ENCODE results near the gene PAWR. TPM values are rescaled to one million over a fixed set of nuclear protein-coding genes. Genes with fewer than 3 reads are reported as not detected.
A peak's percentile ranks its signal among the peaks of the same experiment; 100 is the strongest.

Gene PAWR
- polyA plus RNA-seq, 1 donor: 51.2 TPM

DNA sequence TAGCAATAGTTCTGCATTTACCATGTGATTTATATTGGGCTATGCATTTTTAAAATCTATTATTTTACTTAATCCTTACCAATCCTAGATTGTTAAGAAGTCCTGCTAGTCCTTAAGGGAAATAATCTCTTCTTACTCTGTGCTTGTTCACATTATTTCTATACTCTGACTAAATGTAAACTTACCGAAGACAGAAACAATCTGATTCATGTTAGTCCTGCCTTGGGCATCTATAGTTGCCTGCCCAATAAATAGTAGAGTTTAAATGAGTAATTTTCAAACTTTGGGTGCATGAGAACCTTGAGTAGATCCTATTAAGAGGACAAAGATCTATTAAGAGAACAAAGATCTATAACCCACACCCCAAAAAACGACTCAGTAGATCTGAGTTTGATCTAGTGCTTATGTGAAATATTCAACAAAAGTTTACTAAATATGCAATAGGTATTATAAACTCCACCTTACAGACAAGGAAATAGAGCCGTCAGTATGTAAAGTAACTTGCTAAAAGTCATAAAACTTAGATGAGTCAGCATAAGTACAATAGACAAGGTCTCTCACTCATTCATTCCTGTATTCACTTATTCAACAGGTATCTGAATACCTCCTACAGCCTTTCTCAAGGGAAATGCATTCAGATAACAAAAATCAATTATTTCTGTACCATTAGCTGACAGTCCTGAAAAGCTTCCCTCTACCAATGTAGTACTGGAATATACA lies 127.6 kb downstream of the PAWR start:
- H3K4me3 ChIP-seq (ENCODE audit: low read length): no peak overlapping the region
- no peak overlapping the region for H3K27ac ChIP-seq (ENCODE audit: low read length)
- no peak for DNase-seq
- WGBS (ENCODE audit: insufficient coverage, low lambda C conversion rate): 0% methylated on average over 1 of the region's 3 CpGs
- peaks cover 5% of the 10 kb centered on the region for H3K36me3 ChIP-seq (ENCODE audit: control insufficient read depth, insufficient read depth, low read length)
- peaks cover 5% of the 10 kb centered on the region for H3K4me1 ChIP-seq (ENCODE audit: control insufficient read depth, insufficient read depth, low read length)
- peaks cover 16% of the 10 kb centered on the region for H3K9me3 ChIP-seq (ENCODE audit: control insufficient read depth, low read depth, low read length)
- no peaks in the 10 kb centered on the region for H3K27me3 ChIP-seq (ENCODE audit: control insufficient read depth, insufficient read depth, low read length)

DNA sequence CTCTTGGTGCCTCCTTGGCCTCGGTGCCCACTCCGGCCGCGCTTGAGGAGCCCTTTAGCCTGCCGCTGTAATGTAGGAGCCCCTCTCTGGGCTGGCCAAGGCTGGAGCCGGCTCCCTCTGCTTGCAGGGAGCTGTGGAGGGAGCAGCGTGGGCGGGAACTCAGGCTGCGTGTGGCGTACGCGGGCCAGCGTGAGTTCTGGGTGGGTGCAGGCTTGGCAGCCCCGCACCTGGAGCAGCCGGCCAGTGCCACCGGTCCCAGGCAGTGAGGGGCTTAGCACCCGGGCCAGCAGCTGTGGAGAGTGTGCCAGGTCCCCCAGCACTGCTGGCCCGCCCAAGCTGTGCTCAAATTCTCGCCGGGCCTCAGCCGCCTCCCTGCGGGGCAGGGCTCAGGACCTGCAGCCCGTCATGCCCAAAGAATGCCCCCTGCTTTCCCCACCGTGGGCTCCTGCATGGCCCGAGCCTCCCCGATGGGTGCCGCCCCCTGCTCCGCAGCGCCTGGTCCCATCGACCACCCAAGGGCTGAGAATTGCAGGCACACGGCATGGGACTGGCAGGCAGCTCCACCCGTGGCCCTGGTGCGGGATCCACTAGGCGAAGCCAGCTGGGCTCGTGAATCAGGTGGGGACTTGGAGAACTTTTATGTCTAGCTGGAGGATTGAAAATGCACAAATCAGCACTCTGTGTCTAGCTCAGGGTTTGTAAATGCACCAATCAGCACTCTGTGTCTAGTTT lies 129.2 kb downstream of the PAWR start:
- peaks cover 5% of the 10 kb centered on the region for H3K36me3 ChIP-seq (ENCODE audit: control insufficient read depth, insufficient read depth, low read length)
- no peak overlapping the region for H3K4me3 ChIP-seq (ENCODE audit: low read length)
- no peaks in the 10 kb centered on the region for H3K27me3 ChIP-seq (ENCODE audit: control insufficient read depth, insufficient read depth, low read length)
- peaks cover 5% of the 10 kb centered on the region for H3K4me1 ChIP-seq (ENCODE audit: control insufficient read depth, insufficient read depth, low read length)
- peaks cover 16% of the 10 kb centered on the region for H3K9me3 ChIP-seq (ENCODE audit: control insufficient read depth, low read depth, low read length)
- H3K27ac ChIP-seq (ENCODE audit: low read length): no peak overlapping the region
- no CpG with 5 or more reads among the region's 35 CpGs for WGBS (ENCODE audit: insufficient coverage, low lambda C conversion rate)
- DNase-seq: no peak

GRCh38 chr12:79560225-79560889 lies 130.4 kb downstream of the PAWR start:
- H3K9me3 ChIP-seq (ENCODE audit: control insufficient read depth, low read depth, low read length): peaks cover 16% of the 10 kb centered on the region
- H3K4me3 ChIP-seq (ENCODE audit: low read length): no peak overlapping the region
- H3K27me3 ChIP-seq (ENCODE audit: control insufficient read depth, insufficient read depth, low read length): no peaks in the 10 kb centered on the region
- H3K36me3 ChIP-seq (ENCODE audit: control insufficient read depth, insufficient read depth, low read length): peaks cover 3% of the 10 kb centered on the region
- H3K27ac ChIP-seq (ENCODE audit: low read length): peak overlapping the region; percentile 22
- peaks cover 6% of the 10 kb centered on the region for H3K4me1 ChIP-seq (ENCODE audit: control insufficient read depth, insufficient read depth, low read length)
- WGBS (ENCODE audit: insufficient coverage, low lambda C conversion rate): 20% methylated on average over 1 of the region's 6 CpGs
- peak in 1 of 2 donors; percentile 72 for DNase-seq

- peaks cover 9% of the 10 kb centered on the region for H3K9me3 ChIP-seq (ENCODE audit: control insufficient read depth, low read depth, low read length)
- H3K4me1 ChIP-seq (ENCODE audit: control insufficient read depth, insufficient read depth, low read length): peaks cover 13% of the 10 kb centered on the region
- H3K27ac ChIP-seq (ENCODE audit: low read length): peak overlapping the region; percentile 22
- H3K27me3 ChIP-seq (ENCODE audit: control insufficient read depth, insufficient read depth, low read length): no peaks in the 10 kb centered on the region
- DNase-seq: no peak
- no peak overlapping the region for H3K4me3 ChIP-seq (ENCODE audit: low read length)
- no CpG with 5 or more reads among the region's 2 CpGs for WGBS (ENCODE audit: insufficient coverage, low lambda C conversion rate)
- peaks cover under 1% of the 10 kb centered on the region for H3K36me3 ChIP-seq (ENCODE audit: control insufficient read depth, insufficient read depth, low read length)
Observed at GRCh38 chr12:79559591-79559990, 131.2 kb downstream of the PAWR start.

DNA sequence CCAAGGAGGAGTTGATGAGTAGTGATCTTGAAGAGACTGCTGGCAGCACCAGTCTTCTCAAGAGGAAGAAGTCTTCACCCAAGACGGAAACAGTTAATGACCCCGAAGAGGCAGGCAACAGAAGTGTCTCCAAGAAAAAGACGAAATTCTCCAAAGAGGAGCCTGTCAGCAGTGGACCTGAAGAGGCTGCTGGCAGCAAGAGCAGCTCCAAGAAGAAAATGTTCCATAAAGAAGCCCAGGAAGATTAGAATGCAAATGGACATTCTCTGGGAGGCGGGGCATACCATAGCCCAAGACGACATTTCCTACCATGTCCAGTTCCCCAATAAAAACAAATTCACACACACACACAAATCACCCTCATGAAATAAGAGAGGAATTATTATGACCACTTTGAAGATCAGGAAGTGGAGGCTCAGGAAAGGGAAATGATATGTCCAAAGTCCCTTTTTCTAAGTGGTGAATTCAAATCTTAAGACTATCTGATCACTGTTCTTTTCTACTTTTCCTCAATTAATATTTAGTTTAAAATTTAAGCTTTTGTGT lies 131.8 kb downstream of the PAWR start:
- no peaks in the 10 kb centered on the region for H3K27me3 ChIP-seq (ENCODE audit: control insufficient read depth, insufficient read depth, low read length)
- no peak for DNase-seq
- no peak overlapping the region for H3K4me3 ChIP-seq (ENCODE audit: low read length)
- 80% methylated on average over 1 of the region's 5 CpGs for WGBS (ENCODE audit: insufficient coverage, low lambda C conversion rate)
- no peaks in the 10 kb centered on the region for H3K36me3 ChIP-seq (ENCODE audit: control insufficient read depth, insufficient read depth, low read length)
- no peak overlapping the region for H3K27ac ChIP-seq (ENCODE audit: low read length)
- H3K4me1 ChIP-seq (ENCODE audit: control insufficient read depth, insufficient read depth, low read length): peaks cover 15% of the 10 kb centered on the region
- H3K9me3 ChIP-seq (ENCODE audit: control insufficient read depth, low read depth, low read length): peaks cover 11% of the 10 kb centered on the region

GRCh38 chr12:79557690-79558315 lies 133.0 kb downstream of the PAWR start:
- no CpG with 5 or more reads among the region's 1 CpG for WGBS (ENCODE audit: insufficient coverage, low lambda C conversion rate)
- Histone ChIP-seq H3K9me3 (ENCODE audit: control insufficient read depth, low read depth, low read length) (peaks cover 14% of the 10 kb centered on the region), H3K4me1 (ENCODE audit: control insufficient read depth, insufficient read depth, low read length) (peaks cover 15% of the 10 kb centered on the region), H3K27me3 (ENCODE audit: control insufficient read depth, insufficient read depth, low read length) (no peaks in the 10 kb centered on the region), H3K27ac (ENCODE audit: low read length) (no peak overlapping the region), H3K36me3 (ENCODE audit: control insufficient read depth, insufficient read depth, low read length) (no peaks in the 10 kb centered on the region), H3K4me3 (ENCODE audit: low read length) (no peak overlapping the region)
- no peak for DNase-seq

DNA sequence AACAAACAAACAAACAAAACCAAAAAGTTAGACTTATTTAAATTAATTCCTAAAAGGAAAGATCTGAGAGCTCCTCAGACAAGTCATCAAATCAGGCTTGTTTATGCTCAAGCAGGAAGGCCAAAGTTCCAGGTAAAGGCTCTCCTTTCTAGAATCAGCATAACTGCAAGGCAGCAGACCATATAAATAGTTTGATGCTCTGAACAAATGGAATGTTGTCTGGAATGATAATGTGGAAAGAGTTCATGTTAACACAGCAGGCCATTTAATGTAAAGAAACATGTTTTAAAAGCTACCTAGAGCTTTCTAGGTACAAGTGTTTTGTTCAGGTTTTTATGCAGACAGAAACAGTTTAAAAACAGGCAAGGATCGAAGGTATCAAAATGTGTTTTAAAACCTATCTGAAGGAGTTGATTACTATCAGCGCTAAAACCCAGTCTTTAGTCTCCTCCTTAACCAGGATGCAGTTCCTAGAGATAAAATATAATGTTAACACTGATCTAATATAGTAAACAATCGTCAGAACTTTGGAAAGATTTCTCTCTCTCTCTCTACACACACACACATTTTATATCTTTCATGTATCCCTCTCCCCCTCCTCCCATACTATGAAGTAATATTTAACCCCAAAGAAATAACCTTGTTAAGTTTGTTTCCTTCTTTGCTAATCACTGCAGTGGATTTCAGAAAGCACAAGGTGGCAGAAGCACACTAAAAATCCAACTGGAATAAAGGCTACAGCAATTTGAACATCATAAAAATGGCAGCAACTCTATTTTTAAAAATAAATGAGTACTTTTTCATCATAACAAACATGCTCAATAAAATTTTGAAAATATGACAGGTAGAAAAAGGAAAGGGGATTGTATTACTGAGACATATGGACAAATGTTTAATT lies 135.5 kb downstream of the PAWR start:
- peak; percentile 58 to 70 for DNase-seq
- H3K27me3 ChIP-seq (ENCODE audit: control insufficient read depth, insufficient read depth, low read length): no peaks in the 10 kb centered on the region
- H3K36me3 ChIP-seq (ENCODE audit: control insufficient read depth, insufficient read depth, low read length): no peaks in the 10 kb centered on the region
- no peak overlapping the region for H3K4me3 ChIP-seq (ENCODE audit: low read length)
- H3K9me3 ChIP-seq (ENCODE audit: control insufficient read depth, low read depth, low read length): peaks cover 5% of the 10 kb centered on the region
- peak overlapping the region; percentile 67 for H3K27ac ChIP-seq (ENCODE audit: low read length)
- peaks cover 11% of the 10 kb centered on the region for H3K4me1 ChIP-seq (ENCODE audit: control insufficient read depth, insufficient read depth, low read length)
- WGBS (ENCODE audit: insufficient coverage, low lambda C conversion rate): no CpG with 5 or more reads among the region's 3 CpGs

GRCh38 chr12:79553863-79554574 lies 136.7 kb downstream of the PAWR start:
- no peak overlapping the region for H3K27ac ChIP-seq (ENCODE audit: low read length)
- 100% methylated on average over 1 of the region's 24 CpGs for WGBS (ENCODE audit: insufficient coverage, low lambda C conversion rate)
- DNase-seq: no peak

GRCh38 chr12:79552192-79552591 lies 138.6 kb downstream of the PAWR start:
- Histone ChIP-seq H3K4me1 (ENCODE audit: control insufficient read depth, insufficient read depth, low read length) (peaks cover 29% of the 10 kb centered on the region), H3K27ac (ENCODE audit: low read length) (no peak overlapping the region), H3K27me3 (ENCODE audit: control insufficient read depth, insufficient read depth, low read length) (no peaks in the 10 kb centered on the region), H3K4me3 (ENCODE audit: low read length) (no peak overlapping the region), H3K36me3 (ENCODE audit: control insufficient read depth, insufficient read depth, low read length) (no peaks in the 10 kb centered on the region), H3K9me3 (ENCODE audit: control insufficient read depth, low read depth, low read length) (peaks cover 5% of the 10 kb centered on the region)
- WGBS (ENCODE audit: insufficient coverage, low lambda C conversion rate): 100% methylated on average over 3 of the region's 6 CpGs
- no peak for DNase-seq

More at GRCh38 chr12:79553863-79554574, 136.7 kb downstream of the PAWR start:
- Histone ChIP-seq H3K9me3 (ENCODE audit: control insufficient read depth, low read depth, low read length) (peaks cover 5% of the 10 kb centered on the region), H3K27me3 (ENCODE audit: control insufficient read depth, insufficient read depth, low read length) (no peaks in the 10 kb centered on the region), H3K4me3 (ENCODE audit: low read length) (no peak overlapping the region), H3K36me3 (ENCODE audit: control insufficient read depth, insufficient read depth, low read length) (no peaks in the 10 kb centered on the region), H3K4me1 (ENCODE audit: control insufficient read depth, insufficient read depth, low read length) (peaks cover 12% of the 10 kb centered on the region)

Measured in large intestine (tissue), 3 donors.